Fibroblast of lung (primary cell): Measurements from ENCODE around the gene DUS1L.

Source experiments
- CTCF ChIP-seq, 2 donors: IDR thresholded peaks in 1 of 2; conservative IDR thresholded peaks in 1 of 2; 1 replicate in 1 of 2; 2 replicates in 1 of 2; pipeline ENCODE4 v1.5.1; 2011 to 2012; ENCODE audit warnings: low read length in 2 of 2, control low read depth in 1 of 2, inconsistent platforms in 1 of 2, low read depth in 1 of 2, mild to moderate bottlenecking in 1 of 2
- EZH2 ChIP-seq: IDR thresholded peaks from 2 replicates; pipeline ENCODE4 v1.5.1; 2012; ENCODE audit warnings: low read length, control low read depth, mild to moderate bottlenecking; ENCODE audit errors: missing control alignments

- TF ChIP-seq CTCF (conservative IDR thresholded peaks at IDR 0.05 in 1 of 2, IDR thresholded peaks at IDR 0.05 in 1 of 2; ENCODE audit: low read depth in 1 of 2, low read length in 2 of 2): no peak
- TF ChIP-seq EZH2: no peak
These were observed 17.4 kb upstream of the DUS1L start for GRCh38 chr17:82083009-82083408.
